BJ (cell line): Measurements from ENCODE around the gene MBD3. TPM values are rescaled to one million over a fixed set of nuclear protein-coding genes. Genes with fewer than 3 reads are reported as not detected.

ENCODE experiments used
- CTCF ChIA-PET: fragments of 350-600 bp; formaldehyde crosslinking; extraction: SDS; loops from one replicate; lab custom pipeline; 2021; ENCODE audit warnings: antibody characterized with exemption, inconsistent platforms; lab: Yijun Ruan, JAX
- POLR2A ChIA-PET: fragments of 300-600 bp; sonication (Branson Sonifier 250); formaldehyde crosslinking; extraction: SDS; loops from one replicate; lab custom pipeline; 2021; ENCODE audit warnings: antibody characterized with exemption; lab: Charles Lee
- DNase-seq: peaks from one replicate; pipeline ENCODE4 v3.0.0-alpha.2; 2011; ENCODE audit warnings: low read depth
- H3K27me3 ChIP-seq: 2 replicates; pipeline ENCODE4 v1.6.0; 2011; ENCODE audit warnings: low read length; ENCODE audit not compliant: control insufficient read depth, insufficient read depth
- H3K36me3 ChIP-seq: 2 replicates; pipeline ENCODE4 v1.5.1; 2011; ENCODE audit warnings: low read length; ENCODE audit not compliant: control insufficient read depth, insufficient read depth
- H3K4me3 ChIP-seq: 2 replicates; pipeline ENCODE4 v1.5.1; 2011; ENCODE audit warnings: low read depth, mild to moderate bottlenecking, control low read depth, low read length
- polyA plus RNA-seq: library from polyadenylated mRNA; depleted of rRNA; stranded (reverse); fragments of >200 nt; gene quantifications from 2 replicates; pipeline ENCODE4 v1.2.3, GENCODE V29; 2011
- TF ChIP-seq, protein P1 (sequence below): IDR thresholded peaks from 2 replicates; pipeline ENCODE4 v1.5.1; 2011; ENCODE audit warnings: low read depth, mild to moderate bottlenecking, control low read depth, inconsistent platforms, low read length, moderate library complexity; ENCODE audit not compliant: insufficient read depth

The MBD3 gene
- polyA plus RNA-seq, 1 experiment: 53.4 TPM

DNA sequence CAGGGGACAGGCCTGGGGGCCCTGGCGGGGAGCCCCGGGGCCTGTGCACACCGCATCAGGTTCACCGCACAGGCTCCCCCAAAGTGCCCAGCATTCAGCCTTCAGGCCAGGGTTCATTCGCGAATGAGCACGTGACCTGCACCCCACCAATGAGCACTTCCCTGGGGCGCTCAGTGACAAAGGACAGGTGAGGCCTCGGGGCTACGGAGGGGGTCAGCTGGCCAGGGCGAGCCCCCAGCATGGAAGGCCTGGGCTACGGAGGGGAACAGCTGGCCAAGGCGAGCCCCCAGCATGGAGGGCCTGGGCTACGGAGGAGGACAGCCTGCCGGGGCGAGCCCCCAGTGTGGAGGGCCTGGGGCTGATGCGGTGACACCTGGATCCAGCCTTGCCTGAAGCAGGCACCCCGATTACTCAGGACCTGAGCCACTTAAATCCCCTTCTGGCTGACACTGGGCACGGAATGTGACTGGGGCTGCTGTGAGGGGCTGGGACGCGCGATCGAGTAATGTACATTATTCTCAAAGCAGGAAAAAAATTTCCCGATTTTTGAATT lies 36.7 kb upstream of the MBD3 start:
- peaks cover 31% of the 10 kb centered on the region for H3K36me3 ChIP-seq
- ChIA-PET CTCF (no interaction called here), POLR2A (no interaction called here)
- H3K27me3 ChIP-seq: no peaks in the 10 kb centered on the region
- no peak for DNase-seq
- TF ChIP-seq, protein P1, sequence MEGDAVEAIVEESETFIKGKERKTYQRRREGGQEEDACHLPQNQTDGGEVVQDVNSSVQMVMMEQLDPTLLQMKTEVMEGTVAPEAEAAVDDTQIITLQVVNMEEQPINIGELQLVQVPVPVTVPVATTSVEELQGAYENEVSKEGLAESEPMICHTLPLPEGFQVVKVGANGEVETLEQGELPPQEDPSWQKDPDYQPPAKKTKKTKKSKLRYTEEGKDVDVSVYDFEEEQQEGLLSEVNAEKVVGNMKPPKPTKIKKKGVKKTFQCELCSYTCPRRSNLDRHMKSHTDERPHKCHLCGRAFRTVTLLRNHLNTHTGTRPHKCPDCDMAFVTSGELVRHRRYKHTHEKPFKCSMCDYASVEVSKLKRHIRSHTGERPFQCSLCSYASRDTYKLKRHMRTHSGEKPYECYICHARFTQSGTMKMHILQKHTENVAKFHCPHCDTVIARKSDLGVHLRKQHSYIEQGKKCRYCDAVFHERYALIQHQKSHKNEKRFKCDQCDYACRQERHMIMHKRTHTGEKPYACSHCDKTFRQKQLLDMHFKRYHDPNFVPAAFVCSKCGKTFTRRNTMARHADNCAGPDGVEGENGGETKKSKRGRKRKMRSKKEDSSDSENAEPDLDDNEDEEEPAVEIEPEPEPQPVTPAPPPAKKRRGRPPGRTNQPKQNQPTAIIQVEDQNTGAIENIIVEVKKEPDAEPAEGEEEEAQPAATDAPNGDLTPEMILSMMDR: no peak
- no peak overlapping the region for H3K4me3 ChIP-seq

DNA sequence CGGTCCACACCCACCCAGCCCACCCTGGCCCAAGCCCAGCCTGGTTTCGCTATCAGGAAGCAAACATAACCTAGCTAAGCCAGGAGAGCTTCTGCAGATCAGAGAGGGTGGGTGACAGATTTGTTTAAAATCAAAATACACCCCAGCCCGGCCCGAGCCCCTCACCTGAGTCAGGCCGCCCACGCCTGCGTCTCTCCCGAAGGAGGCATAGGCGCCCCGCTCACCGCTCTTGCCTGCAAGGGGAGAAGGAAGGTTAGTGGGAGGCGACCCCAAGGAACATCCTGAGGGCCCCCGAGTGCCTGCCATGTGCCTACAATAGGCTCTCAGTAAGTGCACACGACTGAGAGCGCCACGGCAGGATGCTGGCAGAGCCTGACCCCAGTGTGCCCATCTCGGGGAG lies 34.5 kb upstream of the MBD3 start:
- POLR2A ChIA-PET: no interaction called here
- Histone ChIP-seq H3K4me3 (no peak overlapping the region), H3K36me3 (peaks cover 32% of the 10 kb centered on the region), H3K27me3 (no peaks in the 10 kb centered on the region)
- no peak for DNase-seq
- TF ChIP-seq, protein P1: no peak
- CTCF ChIA-PET: no interaction called here

DNA sequence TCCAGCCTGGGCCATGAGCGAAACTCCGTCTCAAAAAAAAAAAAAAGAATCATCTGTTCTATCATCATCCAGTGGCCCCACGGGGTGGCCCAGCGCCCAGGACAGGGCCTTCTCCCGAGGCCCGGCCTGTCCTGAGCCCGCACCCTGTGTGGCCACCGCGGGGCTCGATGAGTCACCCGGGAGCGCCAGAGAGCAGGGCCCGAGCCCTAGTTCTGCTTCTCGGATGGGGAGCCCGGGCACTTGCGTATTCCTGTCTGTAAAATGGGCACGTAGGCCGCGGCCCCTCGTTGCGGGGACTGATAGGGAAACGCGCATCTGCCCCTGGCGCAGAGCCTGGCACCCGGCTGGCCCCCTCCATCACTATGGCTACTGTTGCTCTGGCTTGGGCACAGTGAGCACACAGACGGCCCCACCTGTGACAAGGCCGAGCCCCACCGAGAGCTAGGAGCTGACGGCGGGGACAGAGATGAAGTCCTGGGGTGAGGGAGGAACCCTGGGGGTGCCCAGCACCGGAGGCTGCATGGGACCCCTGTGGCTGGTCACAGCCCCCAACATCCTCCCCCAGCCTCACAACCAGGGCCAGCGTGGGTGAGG lies 33.8 kb upstream of the MBD3 start:
- no peak for DNase-seq
- Histone ChIP-seq H3K27me3 (no peaks in the 10 kb centered on the region), H3K4me3 (no peak overlapping the region), H3K36me3 (peaks cover 32% of the 10 kb centered on the region)
- ChIA-PET CTCF (no interaction called here), POLR2A (no interaction called here)
- TF ChIP-seq, protein P1: no peak

DNA sequence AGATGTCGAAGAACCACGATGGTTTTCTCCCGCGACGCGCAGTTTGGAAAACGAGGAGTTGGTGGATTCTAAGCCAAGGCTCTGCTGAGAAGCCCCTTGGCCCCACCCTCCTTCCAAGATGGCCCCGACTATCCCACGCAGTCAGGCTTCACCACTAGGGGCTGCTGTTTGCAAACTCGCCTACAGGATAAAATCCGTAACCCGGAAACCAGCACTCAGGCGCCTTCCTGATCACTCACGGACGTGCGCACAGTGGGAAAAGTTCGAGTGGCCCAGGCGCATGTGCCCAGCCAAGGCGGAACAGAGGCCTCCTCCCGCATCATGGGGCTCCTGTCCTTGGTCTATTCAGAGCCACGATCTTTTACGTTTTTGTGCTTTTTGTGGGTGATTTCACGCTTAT lies 31.8 kb upstream of the MBD3 start:
- TF ChIP-seq, protein P1: peak; percentile 75
- H3K36me3 ChIP-seq: peaks cover 33% of the 10 kb centered on the region

DNA sequence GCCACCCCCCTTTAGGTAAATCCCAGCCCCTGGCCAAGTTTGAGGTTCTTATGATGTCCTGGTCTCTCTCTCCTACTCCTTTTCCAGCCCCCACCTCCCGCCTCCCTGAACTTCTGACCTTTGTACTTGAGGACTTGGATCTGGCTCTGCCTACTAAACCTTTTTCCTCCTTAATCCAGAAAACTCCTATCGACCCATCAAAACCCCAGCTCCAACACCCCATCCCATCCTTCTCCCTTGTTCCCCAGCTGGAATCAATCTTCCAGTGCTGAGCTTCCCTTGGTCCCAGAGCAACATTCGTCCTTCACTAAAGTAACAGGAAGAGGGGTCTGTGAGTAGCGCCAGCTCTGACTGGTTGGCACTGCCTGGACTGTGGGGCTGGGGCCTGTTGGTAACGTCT lies 29.9 kb upstream of the MBD3 start:
- POLR2A ChIA-PET: no interaction called here
- TF ChIP-seq, protein P1: no peak

More for the DNA sequence above, 31.8 kb upstream of the MBD3 start:
- ChIA-PET POLR2A (no interaction called here), CTCF (interaction anchor here (1.0 kb wide), 1 partner anchor 15 kb away, joined by 3 read pairs; no protein-coding TSS in a partner anchor)
- H3K27me3 ChIP-seq: no peaks in the 10 kb centered on the region
- no peak for DNase-seq
- no peak overlapping the region for H3K4me3 ChIP-seq

More for the DNA sequence above, 29.9 kb upstream of the MBD3 start:
- no peak for DNase-seq
- no peaks in the 10 kb centered on the region for H3K27me3 ChIP-seq
- H3K36me3 ChIP-seq: peaks cover 38% of the 10 kb centered on the region
- CTCF ChIA-PET: no interaction called here
- no peak overlapping the region for H3K4me3 ChIP-seq
